Measurements from ENCODE around the gene SF3A2. TPM values are rescaled to one million over a fixed set of nuclear protein-coding genes. Genes with fewer than 3 reads are reported as not detected.

The SF3A2 gene
- total RNA-seq, 1 donor from 2014 or later: 156 TPM

DNA sequence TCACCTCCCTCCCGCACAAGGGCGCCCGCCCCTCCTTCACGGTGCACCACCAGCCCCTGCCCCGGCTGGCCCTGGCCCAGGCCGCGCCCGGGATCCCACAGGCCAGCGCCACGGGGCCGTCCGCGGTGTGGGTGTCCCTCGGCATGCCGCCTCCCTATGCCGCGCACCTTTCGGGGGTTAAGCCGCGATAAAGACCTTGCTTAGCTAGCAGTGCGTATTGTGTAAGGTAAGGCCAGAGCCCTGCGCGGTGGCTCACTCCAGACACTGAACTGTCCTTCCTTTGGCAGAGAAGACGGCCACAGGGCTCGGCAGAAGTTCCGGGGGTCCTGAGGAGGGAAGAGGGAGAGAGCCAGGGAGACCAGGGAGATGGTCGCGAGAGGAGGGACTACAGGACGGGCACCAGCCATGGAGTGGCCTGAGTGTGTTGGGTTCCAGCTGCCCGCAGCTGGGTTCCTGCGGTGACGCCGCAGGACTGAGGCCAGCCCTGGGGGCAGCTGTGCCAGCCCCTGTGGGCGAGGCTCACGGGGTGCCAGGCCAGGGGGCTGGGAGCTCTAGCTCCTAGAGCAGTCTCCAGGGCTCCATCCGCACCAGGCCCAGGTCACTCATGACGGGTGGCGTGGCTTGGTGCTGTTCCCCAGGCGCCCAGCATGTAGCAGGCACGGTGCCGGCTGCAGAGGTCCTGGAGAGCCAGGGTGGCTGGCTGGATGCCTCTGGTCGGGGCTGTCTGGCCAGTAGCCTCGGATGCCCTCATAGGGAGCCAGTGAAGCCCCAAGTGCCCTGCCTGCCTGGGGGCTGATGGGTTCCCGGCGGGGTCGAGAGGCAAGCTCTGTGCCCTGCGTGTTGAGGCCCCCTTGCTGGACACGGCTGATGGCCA lies 8.2 kb upstream of the SF3A2 start:
- no peak overlapping the region for H3K4me3 Mint-ChIP-seq (ENCODE audit: low read depth)
- no peaks in the 10 kb centered on the region for H3K27me3 Mint-ChIP-seq
- no peak overlapping the region for H3K27ac Mint-ChIP-seq
- peaks cover 9% of the 10 kb centered on the region for H3K36me3 Mint-ChIP-seq (ENCODE audit: insufficient read depth)
- no peaks in the 10 kb centered on the region for H3K9me3 Mint-ChIP-seq (ENCODE audit: low read depth)
- H3K4me1 Mint-ChIP-seq (ENCODE audit: low read depth): no peaks in the 10 kb centered on the region
- TF ChIP-seq, protein P1, sequence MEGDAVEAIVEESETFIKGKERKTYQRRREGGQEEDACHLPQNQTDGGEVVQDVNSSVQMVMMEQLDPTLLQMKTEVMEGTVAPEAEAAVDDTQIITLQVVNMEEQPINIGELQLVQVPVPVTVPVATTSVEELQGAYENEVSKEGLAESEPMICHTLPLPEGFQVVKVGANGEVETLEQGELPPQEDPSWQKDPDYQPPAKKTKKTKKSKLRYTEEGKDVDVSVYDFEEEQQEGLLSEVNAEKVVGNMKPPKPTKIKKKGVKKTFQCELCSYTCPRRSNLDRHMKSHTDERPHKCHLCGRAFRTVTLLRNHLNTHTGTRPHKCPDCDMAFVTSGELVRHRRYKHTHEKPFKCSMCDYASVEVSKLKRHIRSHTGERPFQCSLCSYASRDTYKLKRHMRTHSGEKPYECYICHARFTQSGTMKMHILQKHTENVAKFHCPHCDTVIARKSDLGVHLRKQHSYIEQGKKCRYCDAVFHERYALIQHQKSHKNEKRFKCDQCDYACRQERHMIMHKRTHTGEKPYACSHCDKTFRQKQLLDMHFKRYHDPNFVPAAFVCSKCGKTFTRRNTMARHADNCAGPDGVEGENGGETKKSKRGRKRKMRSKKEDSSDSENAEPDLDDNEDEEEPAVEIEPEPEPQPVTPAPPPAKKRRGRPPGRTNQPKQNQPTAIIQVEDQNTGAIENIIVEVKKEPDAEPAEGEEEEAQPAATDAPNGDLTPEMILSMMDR (IDR thresholded peaks at IDR 0.05; ENCODE audit: unreplicated experiment): no peak
- no peak for DNase-seq (ENCODE audit: low spot score, unreplicated experiment)

DNA sequence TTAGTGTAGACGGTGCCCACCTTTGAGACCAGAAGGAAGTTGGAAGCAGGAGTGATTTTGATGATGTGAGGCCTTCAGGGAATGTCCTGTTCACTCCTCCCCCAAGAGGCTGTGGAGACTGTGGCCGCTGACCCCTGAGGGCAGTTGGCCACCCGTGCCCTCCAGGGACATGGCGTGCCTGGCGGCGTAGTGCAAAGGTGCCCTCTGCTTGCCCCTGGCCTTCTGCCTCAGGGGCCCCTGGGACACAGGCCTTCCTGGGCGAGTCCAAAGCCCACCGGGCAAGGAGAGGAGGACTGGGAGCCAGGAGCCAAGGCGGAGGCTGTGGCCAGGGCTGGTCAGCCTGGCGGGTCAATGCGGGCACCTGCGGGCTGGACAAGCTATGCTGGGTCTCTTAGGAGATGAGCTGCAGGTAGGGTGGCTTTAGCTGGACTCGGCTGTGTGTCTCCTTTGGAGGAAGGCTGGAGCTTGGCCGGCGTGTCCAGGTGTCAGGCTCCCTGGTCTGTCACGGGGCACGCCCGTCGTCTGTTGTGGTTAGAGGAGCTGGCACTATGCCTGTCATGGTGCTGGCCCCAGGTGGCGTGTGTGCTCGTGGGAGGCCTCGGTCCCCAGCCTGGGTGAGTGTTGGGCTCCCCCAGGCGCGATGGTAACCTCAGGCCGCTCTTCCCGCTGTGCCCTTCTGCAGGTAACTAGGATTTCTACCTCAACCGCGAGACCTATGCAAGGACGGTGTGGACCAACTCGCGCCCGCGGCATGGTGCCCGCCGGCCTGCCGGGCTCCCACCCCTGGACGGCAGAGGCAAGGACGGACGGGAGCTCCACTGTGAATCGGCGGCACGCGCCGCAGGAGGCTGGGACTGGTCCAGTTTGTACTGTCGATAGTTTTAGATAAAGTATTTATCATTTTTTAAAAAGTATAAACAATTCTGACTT lies 7.3 kb upstream of the SF3A2 start:
- Mint-ChIP-seq H3K27ac (no peak overlapping the region), H3K4me3 (ENCODE audit: low read depth) (no peak overlapping the region), H3K4me1 (ENCODE audit: low read depth) (peaks cover under 1% of the 10 kb centered on the region), H3K36me3 (ENCODE audit: insufficient read depth) (peaks cover 8% of the 10 kb centered on the region), H3K9me3 (ENCODE audit: low read depth) (no peaks in the 10 kb centered on the region), H3K27me3 (no peaks in the 10 kb centered on the region)
- no peak for DNase-seq (ENCODE audit: low spot score, unreplicated experiment)
- TF ChIP-seq, protein P1 (IDR thresholded peaks at IDR 0.05; ENCODE audit: unreplicated experiment): no peak

DNA sequence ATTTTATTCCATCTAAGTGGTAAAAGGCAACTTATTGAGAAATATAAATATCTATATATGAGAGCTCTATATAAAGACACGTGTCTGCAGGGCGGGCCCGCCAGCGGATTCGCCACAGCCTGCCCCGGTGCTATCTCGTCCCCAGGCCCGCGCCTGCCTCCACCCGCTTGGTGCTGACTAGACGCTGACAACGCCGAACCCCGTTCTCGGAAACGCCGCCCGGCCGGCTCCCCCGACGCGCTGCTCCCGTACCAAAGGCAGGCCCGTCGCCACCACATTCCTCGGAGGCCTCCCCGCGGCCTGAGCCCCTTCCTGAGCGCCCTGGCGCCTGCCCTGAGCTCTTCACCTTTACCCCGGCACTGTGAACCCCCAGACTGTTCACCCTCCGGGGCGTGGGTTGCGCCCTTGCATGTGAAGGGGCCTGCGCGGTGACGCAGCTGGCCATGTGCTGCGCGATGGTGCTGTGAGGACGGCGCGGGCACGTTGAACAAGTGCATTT lies 6.5 kb upstream of the SF3A2 start:
- TF ChIP-seq, protein P1 (IDR thresholded peaks at IDR 0.05; ENCODE audit: unreplicated experiment): no peak
- DNase-seq (ENCODE audit: low spot score, unreplicated experiment): no peak
- H3K27me3 Mint-ChIP-seq: no peaks in the 10 kb centered on the region
- peak overlapping the region; percentile 52 for H3K27ac Mint-ChIP-seq
- no peak overlapping the region for H3K4me3 Mint-ChIP-seq (ENCODE audit: low read depth)
- peaks cover 8% of the 10 kb centered on the region for H3K36me3 Mint-ChIP-seq (ENCODE audit: insufficient read depth)
- peaks cover 4% of the 10 kb centered on the region for H3K4me1 Mint-ChIP-seq (ENCODE audit: low read depth)
- H3K9me3 Mint-ChIP-seq (ENCODE audit: low read depth): no peaks in the 10 kb centered on the region

DNA sequence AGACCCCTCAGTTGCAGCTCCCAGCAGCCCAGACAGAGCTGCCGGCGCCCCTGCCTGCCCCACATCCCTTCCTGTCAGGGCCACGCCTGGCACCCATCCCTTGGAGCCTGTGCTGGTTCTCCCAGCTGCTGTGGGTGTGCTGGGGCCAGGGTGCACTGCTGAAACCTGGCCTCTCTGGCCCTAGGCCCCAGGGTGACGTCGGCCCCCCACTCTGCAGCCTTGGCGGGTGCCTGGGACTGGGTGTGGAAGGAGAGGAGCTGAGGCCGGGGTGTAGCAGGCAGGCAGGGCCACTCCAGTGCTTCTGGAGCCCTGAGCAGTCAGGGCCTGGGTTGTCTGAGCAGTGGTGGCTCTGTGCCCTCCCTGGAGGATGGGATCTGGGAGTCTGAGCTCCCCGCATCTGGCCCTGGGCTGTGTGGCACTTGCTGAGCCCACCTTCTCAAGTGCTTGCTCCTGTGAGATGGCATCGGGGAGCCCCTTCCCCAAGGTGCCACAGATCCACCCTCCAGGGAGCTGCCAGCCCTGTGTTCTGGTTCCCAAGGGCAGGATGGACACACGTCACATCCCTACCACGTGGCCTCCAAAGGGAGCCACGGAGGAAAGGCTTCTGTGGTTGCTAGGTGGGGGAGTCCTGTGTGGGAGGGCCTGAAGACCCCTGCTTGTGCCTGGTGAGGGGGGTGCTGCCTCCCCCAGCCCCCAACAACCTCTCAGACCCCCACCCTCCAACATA lies 5.7 kb upstream of the SF3A2 start:
- Mint-ChIP-seq H3K27me3 (no peaks in the 10 kb centered on the region), H3K36me3 (ENCODE audit: insufficient read depth) (peaks cover 7% of the 10 kb centered on the region)

More for the DNA sequence above, 5.7 kb upstream of the SF3A2 start:
- Mint-ChIP-seq H3K4me3 (ENCODE audit: low read depth) (no peak overlapping the region), H3K4me1 (ENCODE audit: low read depth) (peaks cover 7% of the 10 kb centered on the region), H3K9me3 (ENCODE audit: low read depth) (no peaks in the 10 kb centered on the region), H3K27ac (no peak overlapping the region)
- TF ChIP-seq, protein P1 (IDR thresholded peaks at IDR 0.05; ENCODE audit: unreplicated experiment): no peak
- DNase-seq (ENCODE audit: low spot score, unreplicated experiment): no peak
